GM19238 (cell line): Measurements from ENCODE around the gene SCARB1.

Experiments
- DNase-seq: peaks from one replicate; pipeline ENCODE4 v3.0.0; 2011; ENCODE audit warnings: low spot score; ENCODE audit not compliant: insufficient read length

The SCARB1 gene

DNA sequence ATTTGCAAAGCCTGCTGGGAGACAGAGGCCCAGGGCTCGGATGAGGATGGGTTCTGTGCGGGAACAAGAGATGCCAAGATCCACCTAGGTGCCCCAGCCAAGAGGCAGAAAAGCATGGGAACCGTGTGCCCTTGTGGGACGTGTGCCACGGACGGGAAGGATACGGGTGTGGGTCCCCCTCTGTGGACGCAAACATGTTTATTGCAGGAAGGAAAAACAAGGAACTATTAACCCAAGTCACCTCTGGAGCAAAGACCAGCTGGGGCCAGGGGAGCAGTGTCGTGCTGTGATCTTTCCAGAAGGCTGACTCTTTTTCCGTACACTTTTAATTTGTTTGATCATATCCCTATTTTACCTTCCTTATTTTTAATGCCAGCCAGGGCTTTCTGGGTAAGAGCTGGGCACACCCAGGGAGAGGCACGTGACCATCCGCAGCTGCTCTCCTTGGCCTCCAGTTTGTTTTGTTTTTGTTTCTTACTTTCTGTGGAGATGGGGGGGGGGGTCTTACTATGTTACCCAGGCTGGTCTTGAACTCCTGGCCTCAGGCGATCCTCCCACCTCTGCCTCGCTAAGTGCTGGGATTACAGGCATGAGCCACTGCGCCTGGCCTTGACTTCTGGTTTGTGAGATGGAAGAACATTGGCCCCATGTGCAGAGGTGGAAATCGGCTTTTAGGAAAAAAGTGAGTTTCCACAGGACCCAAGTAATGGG lies 20.7 kb downstream of the SCARB1 start:
- DNase-seq: no peak

DNA sequence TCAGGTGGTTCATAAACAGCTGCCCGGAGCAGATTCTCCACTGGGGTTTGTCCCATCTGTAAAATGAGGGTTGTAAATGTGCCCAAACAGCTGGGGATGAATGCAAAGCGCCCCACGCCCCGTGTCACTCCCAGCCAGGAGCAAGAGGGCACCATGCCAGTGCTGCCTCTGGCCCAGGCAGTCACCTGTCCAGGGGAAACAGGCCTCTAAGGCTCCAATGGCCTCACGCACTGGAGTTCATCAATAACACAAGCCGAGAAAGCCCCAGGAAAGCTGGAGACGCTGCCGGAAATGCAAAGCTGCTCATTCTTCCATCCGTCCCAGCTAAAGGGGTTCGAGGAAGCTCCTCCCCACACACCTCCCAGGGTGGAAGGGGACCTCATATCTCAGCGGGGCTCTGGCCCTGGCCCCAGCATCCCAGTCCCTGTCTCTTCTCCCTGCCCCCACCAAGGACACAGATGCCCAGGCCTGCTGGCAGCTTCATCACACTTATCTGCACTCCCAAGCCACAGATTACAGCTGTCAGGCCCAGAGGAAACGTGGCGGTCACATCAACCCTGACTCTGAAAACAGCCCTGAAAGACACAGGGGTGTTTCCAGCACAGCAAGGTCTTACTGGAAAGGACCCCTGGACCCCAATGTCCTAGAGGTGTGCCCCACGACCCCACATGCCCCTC lies 21.5 kb downstream of the SCARB1 start:
- DNase-seq: no peak

DNA sequence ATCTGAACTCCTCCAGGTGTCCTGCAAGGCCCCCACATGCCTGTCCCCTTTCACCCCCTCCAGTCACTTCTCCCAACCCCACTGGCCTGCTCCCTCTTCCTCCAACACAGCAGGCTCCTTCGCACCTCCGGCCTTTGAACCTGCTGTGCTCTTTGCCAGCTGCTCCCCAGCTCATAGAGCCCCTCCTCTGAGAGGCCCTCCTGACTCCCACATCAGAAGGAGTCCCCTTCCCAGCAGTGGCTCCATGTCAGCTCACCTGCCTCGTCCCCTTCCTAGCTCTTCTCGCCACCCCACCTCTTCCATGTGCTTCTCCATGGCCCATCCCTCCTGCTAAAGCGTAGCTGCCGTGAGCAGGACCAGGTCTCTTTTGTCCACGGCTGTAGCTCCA lies 22.1 kb downstream of the SCARB1 start:
- no peak for DNase-seq

DNA sequence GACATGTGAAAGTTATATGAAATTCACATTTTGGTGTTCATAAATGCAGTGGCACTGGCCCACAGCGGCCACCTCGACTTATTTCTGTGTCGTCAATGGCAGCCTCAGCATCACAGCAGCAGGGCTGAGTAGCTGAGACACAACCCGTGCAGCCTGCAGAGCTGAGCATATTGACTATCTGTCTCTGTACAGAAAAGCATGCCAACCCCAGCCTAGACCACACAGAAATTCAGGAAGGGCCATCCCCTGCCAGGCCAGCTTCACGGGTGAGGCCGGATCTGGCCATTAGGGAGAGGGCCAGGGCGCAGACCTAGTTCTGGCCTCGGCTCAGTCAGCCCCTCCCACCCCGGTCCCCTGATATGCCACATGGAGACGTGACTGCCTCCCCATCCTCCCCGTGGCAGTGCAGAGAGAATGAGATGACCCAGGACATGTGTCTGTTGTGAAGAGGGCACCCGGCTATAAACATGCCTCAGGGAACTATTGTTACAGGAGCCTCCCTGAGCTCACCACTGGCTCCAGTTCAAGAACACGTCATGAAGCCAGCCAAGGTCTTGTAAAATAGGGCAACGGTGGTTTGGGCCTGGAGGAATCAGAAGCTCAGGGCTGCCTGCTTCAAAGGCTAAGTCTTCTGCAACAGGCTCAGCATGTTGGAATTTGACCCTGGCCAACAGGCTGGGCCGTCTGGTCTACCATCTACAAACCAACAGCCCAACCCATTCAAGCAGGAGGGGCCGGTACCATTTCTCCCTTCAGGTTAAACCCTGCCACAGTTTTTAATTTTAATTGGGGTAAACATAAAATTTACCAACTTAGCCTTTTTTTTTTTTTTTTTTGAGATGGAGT lies 25.5 kb downstream of the SCARB1 start:
- no peak for DNase-seq

DNA sequence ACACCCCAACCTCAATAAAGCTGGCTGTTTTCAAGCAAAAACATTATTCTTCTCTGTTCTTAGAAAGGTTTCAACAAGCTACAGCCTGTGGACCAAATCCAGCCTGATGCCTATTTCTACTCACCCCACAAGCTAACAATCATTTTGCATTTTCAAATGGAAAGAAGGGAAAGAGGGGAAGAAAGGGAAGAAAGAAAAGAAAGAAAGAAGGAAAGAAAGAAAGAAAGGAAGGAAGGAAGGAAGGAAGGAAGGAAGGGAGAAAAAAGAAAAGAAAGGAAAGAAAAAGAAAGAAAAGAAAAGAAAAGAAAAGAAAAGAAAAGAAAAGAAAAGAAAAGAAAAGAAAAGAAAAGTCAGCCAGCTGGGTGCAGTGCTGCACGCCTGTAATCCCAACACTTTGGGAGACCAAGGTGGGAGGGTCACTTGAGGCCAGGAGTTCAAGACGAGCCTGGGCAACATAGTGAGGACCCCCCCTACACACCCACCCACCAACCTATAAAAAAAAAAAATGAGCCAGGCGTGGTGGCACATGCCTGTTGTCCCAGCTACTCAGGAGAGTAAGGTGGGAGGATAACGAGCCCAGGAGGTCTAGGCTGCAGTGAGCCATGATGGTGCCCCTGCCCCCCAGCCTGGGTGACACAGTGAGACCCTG lies 26.3 kb downstream of the SCARB1 start:
- DNase-seq: no peak

DNA sequence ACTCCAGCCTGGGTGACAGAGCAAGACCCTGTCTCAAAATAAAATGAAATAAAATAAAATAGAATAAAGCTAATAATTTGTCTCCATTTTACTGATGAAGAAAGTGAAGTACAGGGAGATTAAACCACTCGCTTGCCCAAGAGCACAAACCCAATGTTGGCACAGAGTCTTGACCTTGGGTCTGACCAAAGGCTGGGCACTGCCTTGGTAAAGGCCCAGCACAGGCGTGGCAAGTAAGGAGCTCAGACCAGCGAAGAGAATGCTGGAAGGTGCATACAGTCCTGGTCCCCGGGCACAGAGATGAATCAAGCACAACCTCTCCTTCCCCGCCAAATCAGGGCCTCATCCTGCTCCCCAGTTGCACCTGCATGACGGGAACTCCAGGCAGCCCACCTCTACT lies 26.9 kb downstream of the SCARB1 start:
- DNase-seq: no peak

DNA sequence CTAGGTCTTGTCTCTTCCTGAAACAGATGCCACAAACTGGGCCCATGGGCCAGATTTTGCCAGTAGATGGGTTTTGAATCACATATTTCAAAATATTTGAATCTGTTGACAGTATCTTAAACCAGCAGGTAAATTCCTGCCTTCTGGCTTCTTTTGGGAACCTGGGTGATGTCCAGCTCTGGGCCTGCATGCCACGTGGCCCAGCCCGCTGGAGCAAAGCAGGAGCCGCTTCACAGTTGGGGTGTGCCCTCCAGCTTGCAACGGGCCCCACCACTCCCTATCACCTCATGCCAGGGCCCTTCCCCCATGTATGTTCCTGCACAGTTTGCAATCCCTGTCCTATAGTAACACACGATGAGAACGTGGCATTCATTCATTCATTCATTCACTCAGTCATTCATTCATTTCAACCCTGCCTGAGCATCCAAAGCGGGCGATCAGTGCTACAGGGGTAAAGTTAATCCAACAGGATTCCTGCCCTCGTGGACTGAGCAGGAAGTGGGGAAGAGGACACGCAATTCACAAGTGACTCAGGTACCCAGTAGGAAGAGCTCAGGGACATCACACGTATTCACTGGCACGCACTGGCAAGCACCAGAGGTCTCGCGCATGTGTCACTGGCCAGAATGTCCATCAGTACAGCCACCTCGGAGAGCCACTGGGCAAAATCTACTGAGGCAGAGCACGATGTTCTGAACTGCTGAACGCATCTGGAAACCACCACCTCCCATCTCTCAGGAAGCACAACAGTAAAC lies 27.8 kb downstream of the SCARB1 start:
- DNase-seq: no peak

DNA sequence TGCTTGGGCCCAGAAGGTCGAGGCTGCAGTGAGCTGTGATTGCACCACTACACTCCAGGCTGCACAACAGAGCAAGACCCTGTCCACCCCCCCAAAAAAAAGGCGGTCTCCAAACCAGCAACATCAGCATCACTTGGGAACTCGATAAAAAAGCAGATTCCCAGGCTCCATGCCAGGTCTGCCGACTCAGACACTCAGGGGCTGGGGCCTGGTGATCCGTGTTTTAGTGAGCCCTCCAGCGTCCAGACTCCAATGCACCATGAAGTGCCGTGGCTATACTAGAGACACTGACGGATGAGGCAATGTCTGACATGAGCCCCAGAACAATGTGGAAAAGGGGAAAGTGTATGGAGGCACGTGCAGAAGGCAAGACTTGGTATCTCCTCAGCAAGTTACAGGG lies 28.8 kb downstream of the SCARB1 start:
- DNase-seq: no peak

DNA sequence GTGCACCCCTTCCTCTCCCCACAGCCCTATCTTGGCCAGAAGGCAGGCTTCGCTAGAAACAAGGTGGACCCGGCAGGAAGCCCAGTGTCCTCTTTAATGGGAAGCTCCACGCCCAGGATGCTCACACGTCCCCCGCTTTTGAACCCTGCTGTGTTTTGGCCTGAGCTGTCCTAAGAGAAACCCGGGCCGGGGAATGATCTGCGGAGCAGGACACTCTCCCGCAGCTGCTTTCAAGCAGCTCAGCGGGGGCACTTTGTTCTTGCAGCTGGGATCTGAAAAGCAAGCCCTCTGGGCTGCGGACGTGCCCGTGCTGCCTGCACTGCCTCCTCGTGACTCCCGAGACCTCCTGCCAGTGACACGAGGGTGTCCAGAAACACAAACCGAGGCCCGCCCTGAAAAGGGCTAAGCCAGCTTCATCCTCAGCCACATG lies 30.0 kb downstream of the SCARB1 start:
- no peak for DNase-seq

DNA sequence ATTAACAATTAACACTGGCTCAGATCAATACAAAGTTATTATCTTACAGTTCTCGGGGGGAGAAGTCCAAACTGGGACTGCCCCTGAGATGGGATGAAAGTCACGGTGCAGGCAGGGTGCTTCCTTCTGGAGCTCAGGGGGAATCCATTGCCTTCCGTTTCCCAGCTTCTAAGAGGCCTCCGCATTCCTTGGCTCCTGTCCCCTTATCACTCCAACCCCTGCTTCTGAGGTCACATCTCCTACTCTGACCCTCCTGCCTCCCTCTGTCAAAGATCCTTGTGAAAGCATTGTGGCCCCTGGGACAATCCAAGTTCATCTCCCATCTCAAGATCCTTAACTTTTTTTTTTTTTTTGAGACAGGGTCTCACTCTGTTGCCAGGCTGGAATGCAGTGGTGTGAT lies 30.8 kb downstream of the SCARB1 start:
- no peak for DNase-seq

DNA sequence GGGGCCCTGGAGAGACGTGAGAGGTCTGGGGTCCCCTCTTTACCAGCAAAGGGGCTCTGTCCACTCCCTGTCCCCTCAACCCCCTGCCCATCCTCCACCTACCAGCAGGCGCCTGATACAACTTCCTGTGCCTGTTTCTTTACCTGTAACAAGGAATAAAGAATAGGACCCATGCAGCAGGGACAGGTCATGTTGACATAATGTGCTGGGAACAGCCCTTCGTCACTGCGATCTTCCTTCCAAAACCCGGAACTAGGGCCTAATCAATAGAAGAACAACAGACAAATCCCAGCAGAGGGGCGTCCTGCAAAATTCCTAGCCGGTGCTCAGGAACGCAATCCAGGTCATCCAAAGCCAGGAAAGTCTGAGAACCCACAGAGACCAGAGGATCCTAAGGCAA lies 32.1 kb downstream of the SCARB1 start:
- DNase-seq: no peak

DNA sequence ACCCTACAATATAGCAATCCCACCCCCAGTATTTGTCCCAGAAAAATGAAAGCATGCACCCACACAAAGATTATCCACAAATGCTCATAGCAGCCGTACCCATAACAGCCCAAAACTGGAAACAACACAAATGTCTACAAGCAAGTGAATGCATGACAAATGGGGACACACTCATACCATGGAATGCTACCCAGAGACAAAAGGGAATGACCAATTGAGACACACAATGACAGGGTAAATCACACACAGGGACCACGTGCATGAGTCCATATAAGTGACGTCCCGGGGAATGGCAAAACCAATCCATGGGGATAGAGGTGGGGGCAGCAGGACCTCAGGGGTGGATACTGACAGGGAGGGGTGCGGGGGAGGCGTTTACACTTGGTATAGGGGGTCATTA lies 33.4 kb downstream of the SCARB1 start:
- DNase-seq: no peak

DNA sequence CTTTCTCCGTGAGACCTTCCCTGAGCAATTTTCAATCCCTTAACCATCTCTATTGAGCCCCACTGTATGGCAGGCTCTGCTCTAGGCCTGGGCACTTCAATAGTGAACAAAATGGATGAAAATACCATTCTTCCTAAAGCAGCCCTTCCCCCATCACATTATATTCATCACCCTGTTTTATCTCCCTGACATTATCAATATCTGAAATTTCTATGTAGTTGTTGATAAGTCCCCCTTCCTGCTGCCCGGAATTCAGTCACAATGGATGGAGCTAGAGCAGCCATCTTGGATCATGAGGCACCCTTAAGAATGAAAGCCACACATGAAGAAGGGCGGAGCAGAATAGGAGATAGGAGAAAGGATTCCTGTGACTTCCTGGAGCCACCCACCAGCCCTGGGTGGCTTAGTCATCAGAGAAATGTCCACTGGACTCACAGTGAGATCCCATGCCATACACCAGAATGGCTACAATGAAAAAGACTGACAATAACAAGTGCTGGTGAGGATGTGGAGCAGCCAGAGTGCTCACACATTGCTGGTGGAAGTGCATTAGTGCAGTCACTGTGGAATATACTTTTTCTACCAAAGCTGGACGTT lies 33.9 kb downstream of the SCARB1 start:
- DNase-seq: no peak

DNA sequence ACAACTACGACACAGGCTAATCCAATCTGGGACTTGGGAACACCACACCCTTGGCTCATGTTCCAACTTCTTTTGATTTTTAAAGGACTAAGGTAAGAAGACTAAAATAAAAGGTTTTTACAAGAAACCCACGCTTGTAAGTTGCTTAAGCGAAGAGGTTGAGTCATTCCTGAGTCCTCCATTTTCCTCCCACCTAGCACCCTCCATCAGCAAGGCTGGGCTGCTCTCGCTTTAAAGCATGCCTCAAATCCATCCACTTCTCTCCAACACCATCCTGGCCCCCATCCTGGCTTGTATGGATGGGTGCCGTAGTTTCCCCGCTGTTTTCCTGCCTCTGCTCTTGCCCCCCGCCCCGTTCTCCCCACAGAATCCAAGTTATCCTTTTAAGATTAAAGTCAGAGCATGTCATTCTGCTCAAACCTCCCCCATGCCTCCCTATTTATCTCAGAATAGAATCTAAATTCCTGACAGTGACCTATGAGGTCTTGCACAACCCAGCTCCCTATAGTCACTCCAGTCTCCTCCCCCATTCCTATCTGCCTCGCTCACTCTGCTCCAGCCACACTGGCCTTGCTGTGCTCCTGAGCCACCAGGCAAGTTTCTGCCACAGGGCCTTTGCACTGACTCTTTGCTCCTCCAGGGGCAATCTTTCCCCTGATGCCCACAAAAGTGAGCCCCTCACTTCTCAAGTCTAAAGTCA lies 34.5 kb downstream of the SCARB1 start:
- no peak for DNase-seq

DNA sequence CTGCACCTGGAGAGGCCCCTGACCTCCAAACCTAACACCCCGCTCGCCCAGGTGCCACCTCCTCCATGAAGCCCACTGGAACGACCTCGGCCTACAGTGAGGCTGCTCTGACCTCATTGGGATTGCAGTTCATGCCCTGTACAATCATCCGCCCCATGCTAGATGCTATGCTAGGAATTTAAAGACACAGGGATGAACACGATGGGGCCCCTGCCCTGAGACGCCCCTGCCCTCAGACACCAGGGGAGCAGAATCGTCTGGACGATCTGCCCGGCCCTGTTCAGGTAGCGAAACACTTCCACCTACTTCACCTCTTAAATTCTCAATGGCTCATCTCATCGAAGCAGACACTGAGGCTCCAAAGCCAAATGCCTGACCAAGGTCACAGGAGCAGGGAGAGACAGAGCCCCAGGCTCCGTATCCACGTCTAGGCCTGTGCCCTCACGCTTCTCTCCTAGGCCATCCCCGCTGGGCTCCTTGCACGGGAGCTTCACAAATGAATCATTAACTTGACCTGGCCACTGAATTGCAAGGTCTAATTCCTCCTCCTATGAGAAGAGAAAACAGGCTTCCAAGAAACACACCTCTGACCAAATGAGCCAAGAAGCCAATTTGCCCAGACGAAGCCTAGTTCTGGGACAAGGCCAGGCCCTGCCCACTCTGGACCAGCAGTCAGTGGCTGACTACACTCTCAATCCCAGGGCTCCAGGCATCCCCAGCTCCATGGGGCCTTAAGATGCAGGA lies 35.2 kb downstream of the SCARB1 start:
- DNase-seq: no peak

DNA sequence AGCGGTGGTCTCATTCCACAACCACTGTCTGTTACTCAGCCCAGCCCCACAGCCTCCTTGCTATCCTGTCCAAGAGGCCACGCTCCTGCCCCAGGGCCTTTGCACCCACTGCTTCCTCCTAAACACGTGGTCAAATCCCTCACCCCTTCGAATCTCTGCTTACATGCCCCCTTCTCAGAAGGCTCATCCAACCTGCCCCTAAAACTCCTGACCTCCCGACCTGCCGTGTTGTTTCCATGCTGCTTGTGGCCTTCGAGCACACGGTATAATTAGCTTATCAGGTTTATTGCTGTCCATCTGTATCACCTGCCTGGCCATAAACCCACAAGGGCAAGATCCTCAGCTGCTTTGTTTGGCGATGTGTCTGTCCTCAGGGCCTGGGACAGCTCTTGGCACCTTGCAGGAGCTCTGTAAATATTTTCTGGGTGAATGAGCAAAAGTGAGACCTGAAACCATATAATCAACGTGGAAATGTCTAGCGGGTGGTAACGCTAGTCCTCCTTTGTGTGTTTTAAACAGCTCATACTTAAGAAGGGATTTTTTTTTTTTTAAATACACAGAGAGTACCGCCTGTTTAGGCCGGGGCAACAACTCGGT lies 36.0 kb downstream of the SCARB1 start:
- DNase-seq: peak; percentile 45

DNA sequence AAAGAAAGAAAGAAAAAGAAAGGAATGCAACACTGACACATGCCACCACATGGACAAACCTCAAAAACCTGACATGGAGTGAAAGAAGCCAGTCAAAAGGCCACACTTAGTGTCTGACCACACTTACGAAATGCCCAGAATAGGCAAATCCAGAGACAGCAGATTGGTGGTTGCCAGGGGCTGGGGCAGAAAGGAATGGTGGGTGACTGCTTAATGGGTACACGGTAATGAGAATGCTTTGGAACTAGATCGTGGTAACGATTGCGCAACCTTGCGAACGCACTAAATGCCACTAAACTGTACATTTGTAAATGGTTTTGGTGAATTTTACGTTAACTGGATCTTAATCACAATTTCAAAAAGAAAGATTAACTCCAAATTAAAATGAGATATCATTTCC lies 39.5 kb downstream of the SCARB1 start:
- no peak for DNase-seq

DNA sequence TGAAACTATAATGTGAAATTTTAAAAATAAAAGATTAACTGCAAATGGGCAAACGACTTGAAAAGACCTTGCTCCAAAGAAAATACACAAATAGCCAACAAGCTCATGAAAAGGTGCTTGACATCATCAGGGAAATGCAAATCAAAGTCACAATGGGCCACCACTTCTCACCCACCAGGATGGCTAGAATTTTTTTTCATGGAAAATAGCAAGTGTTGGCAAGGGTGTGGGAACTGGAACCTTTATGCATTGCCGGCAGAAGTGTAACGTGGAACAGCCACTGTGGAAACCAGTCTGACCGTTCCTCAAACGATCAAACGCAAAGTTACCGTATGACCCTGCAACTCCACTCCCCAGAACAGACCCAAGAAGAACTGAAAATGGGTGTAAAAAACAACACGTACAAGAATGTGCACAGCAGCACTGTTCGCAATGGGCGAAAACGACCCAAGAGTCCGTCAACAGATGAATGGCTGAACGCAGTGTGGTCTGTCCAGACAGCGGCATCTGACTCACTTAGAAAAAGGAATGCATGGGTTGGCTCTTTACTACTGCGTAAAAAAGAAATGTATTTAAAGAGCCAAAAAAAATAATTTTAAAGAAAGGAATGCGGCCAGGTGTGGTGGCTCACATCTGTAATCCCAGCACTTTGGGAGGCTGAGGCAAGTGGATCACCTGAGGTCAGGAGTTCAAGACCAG lies 40.2 kb downstream of the SCARB1 start:
- no peak for DNase-seq
